GM19395 (cell line): ENCODE results near the gene RBM15.

ENCODE experiments used
- ATAC-seq: cut with Tn5 transposase; IDR thresholded peaks from one replicate; pipeline ENCODE4 v1.9.1; 2021; ENCODE audit warnings: mild to moderate bottlenecking, moderate library complexity; ENCODE audit not compliant: unreplicated experiment

RBM15 gene

GRCh38 chr1:110393691-110394492 lies 54.7 kb downstream of the RBM15 start:
- ATAC-seq: no peak

DNA sequence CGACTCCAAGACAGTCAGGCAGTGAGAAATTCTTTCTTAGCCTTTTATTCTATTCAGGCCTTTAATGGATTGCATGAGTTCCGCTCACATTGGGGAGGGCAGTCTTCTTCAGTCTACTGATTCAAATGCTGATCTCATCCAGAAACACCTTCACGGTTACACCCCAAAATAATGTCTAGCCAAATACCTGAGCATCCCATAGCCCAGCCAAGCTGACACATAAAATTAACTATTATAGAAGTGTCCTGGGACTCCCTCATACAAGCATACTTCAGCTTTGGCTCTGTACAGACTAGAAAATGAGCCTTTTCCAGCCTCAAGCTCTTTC lies 55.3 kb downstream of the RBM15 start:
- ATAC-seq: no peak
